Calu3 (cell line): ENCODE measurements around the gene WLS. TPM values are rescaled to one million over a fixed set of nuclear protein-coding genes. Genes with fewer than 3 reads are reported as not detected.
A peak's percentile ranks its signal among the peaks of the same experiment; 100 is the strongest.

ENCODE experiments used
- BruUV-seq: library from RNA; stranded (reverse); fragments of 400-500 nt; replicated peaks from 2 replicates; lab custom pipeline; 2021; lab: Mats Ljungman, UMichigan
- CTCF ChIA-PET: fragments of 300-600 bp; sonication (Branson Sonifier 250); formaldehyde crosslinking; loops from one replicate; lab custom pipeline; 2022; ENCODE audit warnings: antibody characterized with exemption; lab: Charles Lee
- DNase-seq: peaks from one replicate; pipeline ENCODE4 v3.0.0; 2022
- H3K27ac Mint-ChIP-seq: one replicate; pipeline ENCODE4 v1.8.0; 2022; ENCODE audit warnings: mixed read lengths; ENCODE audit not compliant: unreplicated experiment
- H3K27me3 Mint-ChIP-seq: one replicate; pipeline ENCODE4 v1.8.0; 2022; ENCODE audit warnings: mixed read lengths; ENCODE audit not compliant: unreplicated experiment
- H3K36me3 Mint-ChIP-seq: one replicate; pipeline ENCODE4 v1.8.0; 2022; ENCODE audit warnings: mild to moderate bottlenecking, moderate library complexity, mixed read lengths; ENCODE audit not compliant: insufficient read depth, unreplicated experiment
- H3K4me1 Mint-ChIP-seq: one replicate; pipeline ENCODE4 v1.8.0; 2022; ENCODE audit warnings: mild to moderate bottlenecking, low read depth, mixed read lengths; ENCODE audit not compliant: unreplicated experiment
- H3K4me3 Mint-ChIP-seq: one replicate; pipeline ENCODE4 v1.8.0; 2022; ENCODE audit warnings: mild to moderate bottlenecking, low read depth, moderate library complexity, mixed read lengths; ENCODE audit not compliant: unreplicated experiment
- H3K9me3 Mint-ChIP-seq: one replicate; pipeline ENCODE4 v1.8.0; 2022; ENCODE audit warnings: low read depth, mixed read lengths; ENCODE audit not compliant: unreplicated experiment
- CTCF ChIP-seq: fragments of 200-600 bp; IDR thresholded peaks from one replicate; pipeline ENCODE4 v1.8.0; 2022; ENCODE audit warnings: antibody characterized with exemption; ENCODE audit not compliant: unreplicated experiment
- intact Hi-C: fragments of 100-400 bp; cut with micrococcal nuclease; formaldehyde crosslinking; loops from one replicate; pipeline ENCODE4 v1.10.0; 2022; ENCODE audit not compliant: unreplicated experiment
- total RNA-seq: library from RNA; stranded (reverse); gene quantifications from 2 replicates; pipeline ENCODE4 v1.2.3, GENCODE V29; 2022

Gene WLS
- total RNA-seq, 1 experiment from 2014 or later, result 50.9 TPM

GRCh38 chr1:68178821-68179490 is 53.4 kb downstream of the WLS start:
- Mint-ChIP-seq H3K27me3 (no peaks in the 10 kb centered on the region), H3K36me3 (peaks cover 4% of the 10 kb centered on the region), H3K27ac (peak overlapping the region; percentile 83), H3K4me3 (peak overlapping the region; percentile 27), H3K4me1 (peaks cover 60% of the 10 kb centered on the region), H3K9me3 (no peaks in the 10 kb centered on the region)
- TF ChIP-seq CTCF, result no peak
- no peak for DNase-seq
- no TSS peak for BruUV-seq
- CTCF ChIA-PET, result interaction anchor here (1.5 kb wide), 1 partner anchor 19 kb away, joined by 3 read pairs; no protein-coding TSS in a partner anchor
- intact Hi-C loops, result loop anchor here (2.0 to 5.0 kb wide), 2 partner anchors 20 to 53 kb away; partner anchors contain the start of gene WLS

GRCh38 chr1:68175621-68176398 is 56.5 kb downstream of the WLS start:
- no peaks in the 10 kb centered on the region for H3K27me3 Mint-ChIP-seq
- H3K9me3 Mint-ChIP-seq, result no peaks in the 10 kb centered on the region
- CTCF ChIA-PET, result interaction anchor here (0.8 to 1.0 kb wide), 3 partner anchors 20 to 29 kb away, joined by 3 to 4 read pairs (median 3); no protein-coding TSS in a partner anchor
- no peak for TF ChIP-seq CTCF
- H3K4me3 Mint-ChIP-seq, result peak overlapping the region; percentile 34
- intact Hi-C loops, result loop anchor here (2.0 to 5.0 kb wide), 2 partner anchors 31 to 56 kb away; partner anchors contain the start of gene WLS
- no TSS peak for BruUV-seq
- peaks cover 11% of the 10 kb centered on the region for H3K36me3 Mint-ChIP-seq
- DNase-seq, result peak; percentile 63
- H3K4me1 Mint-ChIP-seq, result peaks cover 82% of the 10 kb centered on the region
- peak overlapping the region; percentile 81 for H3K27ac Mint-ChIP-seq

GRCh38 chr1:68174738-68175113 is 57.6 kb downstream of the WLS start:
- CTCF ChIA-PET, result interaction anchor here (1.2 to 2.0 kb wide), 2 partner anchors 23 to 57 kb away, joined by 4 to 13 read pairs; partner anchors contain the start of gene WLS
- no peak for TF ChIP-seq CTCF
- intact Hi-C loops, result loop anchor here (2.0 to 5.0 kb wide), 2 partner anchors 30 to 58 kb away; partner anchors contain the start of gene WLS
- DNase-seq, result no peak
- no peaks in the 10 kb centered on the region for H3K27me3 Mint-ChIP-seq
- no peaks in the 10 kb centered on the region for H3K9me3 Mint-ChIP-seq
- H3K36me3 Mint-ChIP-seq, result peaks cover 11% of the 10 kb centered on the region
- peak overlapping the region; percentile 56 for H3K4me3 Mint-ChIP-seq
- no TSS peak for BruUV-seq
- peaks cover 82% of the 10 kb centered on the region for H3K4me1 Mint-ChIP-seq
- H3K27ac Mint-ChIP-seq, result peak overlapping the region; percentile 90

- intact Hi-C loops, result loop anchor here (2.0 kb wide), 1 partner anchor 29 kb away; no protein-coding TSS in a partner anchor
- Mint-ChIP-seq H3K27ac (peak overlapping the region; percentile 90), H3K4me3 (peak overlapping the region; percentile 56), H3K36me3 (peaks cover 11% of the 10 kb centered on the region), H3K27me3 (no peaks in the 10 kb centered on the region), H3K4me1 (peaks cover 76% of the 10 kb centered on the region), H3K9me3 (no peaks in the 10 kb centered on the region)
- peak; percentile 74 for DNase-seq
- no peak for TF ChIP-seq CTCF
- CTCF ChIA-PET, result interaction anchor here (0.5 to 2.0 kb wide), 6 partner anchors 10 to 171 kb away, joined by 3 to 13 read pairs (median 4); partner anchors contain the start of gene WLS
- no TSS peak for BruUV-seq
These were observed 58.2 kb downstream of the WLS start for GRCh38 chr1:68173936-68174737.
